ENCODE data around the gene TMC6. TPM values are rescaled to one million over a fixed set of nuclear protein-coding genes. Genes with fewer than 3 reads are reported as not detected.

The TMC6 gene
- total and polyA plus RNA-seq, 4 donors: 75.7 to 166 (median 98.9) TPM

DNA sequence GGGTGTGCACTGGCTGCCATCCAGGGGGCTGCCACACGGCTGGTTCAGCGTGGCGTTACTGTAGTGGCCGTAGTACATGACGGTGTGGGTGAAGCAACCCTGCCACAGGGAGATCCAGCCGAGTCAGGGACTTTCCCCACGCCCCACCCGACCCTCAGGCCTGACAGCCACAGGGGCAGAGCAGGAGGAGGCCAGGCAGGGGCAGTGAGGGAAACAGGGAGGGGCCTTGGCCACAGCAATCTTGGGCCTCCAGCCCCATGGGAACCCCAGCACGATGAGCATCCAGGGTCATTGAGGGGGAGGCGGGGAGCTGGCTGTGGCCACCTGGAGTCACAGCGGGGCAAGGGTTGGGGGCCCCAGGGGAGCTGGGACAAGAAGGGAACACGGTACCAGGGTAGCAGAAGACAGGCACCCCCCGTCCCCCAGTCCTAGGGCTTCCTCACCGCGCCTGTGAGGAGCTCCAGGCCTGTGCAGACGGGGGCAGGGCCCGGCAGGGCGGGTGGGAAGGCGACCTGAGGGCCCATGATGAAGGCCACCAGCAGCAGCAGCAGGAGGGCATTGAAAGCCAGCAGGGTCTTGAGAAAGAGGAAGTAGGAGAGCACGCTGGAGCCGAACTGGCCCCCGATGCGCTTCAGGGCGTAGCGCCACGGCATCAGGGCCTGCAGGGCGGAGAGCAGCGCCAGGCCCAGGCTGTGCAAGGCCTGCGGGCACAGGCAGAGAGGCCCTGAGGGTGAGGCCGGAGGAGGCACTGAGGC lies 4.3 kb downstream of the TMC6 start:
- Histone ChIP-seq H3K36me3 (ENCODE audit: control insufficient read depth in 4 of 4, insufficient read depth in 4 of 4, low read length in 4 of 4) (peaks cover 0 to 57% (median 1%) of the 10 kb centered on the region in 4 donors), H3K4me1 (ENCODE audit: control insufficient read depth in 5 of 5, insufficient read depth in 5 of 5, low read length in 5 of 5) (peaks cover 3 to 35% (median 17%) of the 10 kb centered on the region in 5 donors), H3K27me3 (ENCODE audit: control insufficient read depth in 3 of 3, insufficient read depth in 3 of 3, low read length in 2 of 3) (no peaks in the 10 kb centered on the region), H3K9me3 (ENCODE audit: control insufficient read depth in 4 of 4, insufficient read depth in 3 of 4, low read length in 3 of 4) (no peaks in the 10 kb centered on the region), H3K27ac (ENCODE audit: low read depth in 1 of 2, low read length in 1 of 2) (peak overlapping the region in 1 of 2 donors; percentile 0), H3K4me3 (no peak overlapping the region), H3K9ac (ENCODE audit: insufficient read depth in 1 of 2, low read length in 2 of 2) (no peak overlapping the region)
- ATAC-seq (ENCODE audit: insufficient read depth, low FRiP score): no peak
- no peak for DNase-seq
- TF ChIP-seq, protein P1, sequence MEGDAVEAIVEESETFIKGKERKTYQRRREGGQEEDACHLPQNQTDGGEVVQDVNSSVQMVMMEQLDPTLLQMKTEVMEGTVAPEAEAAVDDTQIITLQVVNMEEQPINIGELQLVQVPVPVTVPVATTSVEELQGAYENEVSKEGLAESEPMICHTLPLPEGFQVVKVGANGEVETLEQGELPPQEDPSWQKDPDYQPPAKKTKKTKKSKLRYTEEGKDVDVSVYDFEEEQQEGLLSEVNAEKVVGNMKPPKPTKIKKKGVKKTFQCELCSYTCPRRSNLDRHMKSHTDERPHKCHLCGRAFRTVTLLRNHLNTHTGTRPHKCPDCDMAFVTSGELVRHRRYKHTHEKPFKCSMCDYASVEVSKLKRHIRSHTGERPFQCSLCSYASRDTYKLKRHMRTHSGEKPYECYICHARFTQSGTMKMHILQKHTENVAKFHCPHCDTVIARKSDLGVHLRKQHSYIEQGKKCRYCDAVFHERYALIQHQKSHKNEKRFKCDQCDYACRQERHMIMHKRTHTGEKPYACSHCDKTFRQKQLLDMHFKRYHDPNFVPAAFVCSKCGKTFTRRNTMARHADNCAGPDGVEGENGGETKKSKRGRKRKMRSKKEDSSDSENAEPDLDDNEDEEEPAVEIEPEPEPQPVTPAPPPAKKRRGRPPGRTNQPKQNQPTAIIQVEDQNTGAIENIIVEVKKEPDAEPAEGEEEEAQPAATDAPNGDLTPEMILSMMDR (IDR thresholded peaks at IDR 0.05; ENCODE audit: control extremely low read depth, extremely low read depth): no peak
- 41 to 68% methylated on average over 28 to 30 of the region's 30 CpGs for WGBS, 2 donors

DNA sequence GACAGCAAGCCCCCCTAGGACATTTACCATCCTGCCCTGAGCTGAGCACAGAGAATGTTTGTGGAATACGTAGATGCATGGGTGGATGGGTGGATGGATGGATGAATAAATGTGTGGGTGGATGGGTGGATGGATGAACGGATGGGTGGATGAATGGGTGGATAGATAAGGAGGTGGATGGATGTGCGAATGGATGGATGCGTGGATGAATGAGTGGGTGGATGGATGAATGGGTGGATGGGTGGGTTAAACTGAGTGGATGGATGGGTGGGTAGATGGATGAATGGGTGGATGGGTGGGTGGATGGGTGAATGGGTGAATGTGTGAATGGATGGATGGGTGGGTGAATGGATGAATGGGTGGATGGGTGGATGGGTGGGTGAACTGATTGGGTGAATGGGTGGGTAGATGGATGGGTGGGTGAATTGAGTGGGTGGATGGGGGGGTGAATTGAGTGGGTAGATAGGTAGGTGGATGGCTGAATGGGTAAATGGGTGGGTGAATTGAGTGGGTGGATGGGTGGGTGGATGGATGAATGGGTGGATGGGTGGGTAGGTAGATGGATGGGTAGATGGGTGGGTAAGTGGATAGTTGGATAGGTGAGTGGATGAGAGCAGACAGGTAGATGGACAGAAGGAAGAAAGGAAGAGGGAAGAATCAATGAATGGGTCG lies 5.2 kb downstream of the TMC6 start:
- WGBS, 2 donors: 97 to 99% methylated on average over 5 of the region's 5 CpGs
- H3K27me3 ChIP-seq (ENCODE audit: control insufficient read depth in 3 of 3, insufficient read depth in 3 of 3, low read length in 2 of 3): no peaks in the 10 kb centered on the region
- DNase-seq: no peak
- TF ChIP-seq, protein P1 (IDR thresholded peaks at IDR 0.05; ENCODE audit: control extremely low read depth, extremely low read depth): no peak
- H3K36me3 ChIP-seq (ENCODE audit: control insufficient read depth in 4 of 4, insufficient read depth in 4 of 4, low read length in 4 of 4): peaks cover 0 to 66% (median 1%) of the 10 kb centered on the region in 4 donors
- no peak overlapping the region for H3K4me3 ChIP-seq
- no peak for ATAC-seq (ENCODE audit: insufficient read depth, low FRiP score)
- no peaks in the 10 kb centered on the region for H3K9me3 ChIP-seq (ENCODE audit: control insufficient read depth in 4 of 4, insufficient read depth in 3 of 4, low read length in 3 of 4)
- no peak overlapping the region for H3K9ac ChIP-seq (ENCODE audit: insufficient read depth in 1 of 2, low read length in 2 of 2)
- peaks cover 3 to 30% (median 13%) of the 10 kb centered on the region in 5 donors for H3K4me1 ChIP-seq (ENCODE audit: control insufficient read depth in 5 of 5, insufficient read depth in 5 of 5, low read length in 5 of 5)
- no peak overlapping the region for H3K27ac ChIP-seq (ENCODE audit: low read depth in 1 of 2, low read length in 1 of 2)

DNA sequence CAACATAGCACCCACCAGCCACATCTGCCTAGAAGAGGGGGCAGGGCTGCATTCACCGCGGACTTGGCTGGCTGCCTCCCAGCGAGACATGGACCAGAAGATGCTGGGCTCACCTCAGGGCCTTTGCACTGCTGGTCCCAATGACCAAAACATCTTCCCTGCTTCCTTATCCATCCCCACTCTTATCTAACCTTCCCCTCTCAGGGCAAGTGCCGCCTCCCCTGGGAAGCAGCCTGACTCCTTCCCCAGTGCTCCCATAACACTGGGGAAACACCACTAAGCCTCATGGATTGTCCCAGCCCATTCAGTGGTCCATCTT lies 5.7 kb downstream of the TMC6 start:
- no peaks in the 10 kb centered on the region for H3K27me3 ChIP-seq (ENCODE audit: control insufficient read depth in 3 of 3, insufficient read depth in 3 of 3, low read length in 2 of 3)
- H3K27ac ChIP-seq (ENCODE audit: low read depth in 1 of 2, low read length in 1 of 2): no peak overlapping the region
- 91 to 94% methylated on average over 4 of the region's 4 CpGs for WGBS, 2 donors
- DNase-seq (no peak), ATAC-seq (ENCODE audit: insufficient read depth, low FRiP score) (no peak)
- H3K4me3 ChIP-seq: no peak overlapping the region
- no peak overlapping the region for H3K9ac ChIP-seq (ENCODE audit: insufficient read depth in 1 of 2, low read length in 2 of 2)
- H3K36me3 ChIP-seq (ENCODE audit: control insufficient read depth in 4 of 4, insufficient read depth in 4 of 4, low read length in 4 of 4): peaks cover 0 to 67% (median 1%) of the 10 kb centered on the region in 4 donors
- no peaks in the 10 kb centered on the region for H3K9me3 ChIP-seq (ENCODE audit: control insufficient read depth in 4 of 4, insufficient read depth in 3 of 4, low read length in 3 of 4)
- TF ChIP-seq, protein P1 (IDR thresholded peaks at IDR 0.05; ENCODE audit: control extremely low read depth, extremely low read depth): no peak
- H3K4me1 ChIP-seq (ENCODE audit: control insufficient read depth in 5 of 5, insufficient read depth in 5 of 5, low read length in 5 of 5): peaks cover 3 to 30% (median 15%) of the 10 kb centered on the region in 5 donors
